H9 (cell line): ENCODE measurements around the gene CCDC69. TPM values are rescaled to one million over a fixed set of nuclear protein-coding genes. Genes with fewer than 3 reads are reported as not detected.

Source experiments
- DNase-seq: peaks from one replicate; pipeline ENCODE4 v3.0.0-alpha.2; 2017
- H2AFZ ChIP-seq: one replicate; pipeline ENCODE4 v1.6.1; 2013; ENCODE audit warnings: mild to moderate bottlenecking, low read length, control low read depth, moderate library complexity
- H2AK5ac ChIP-seq: 2 replicates; pipeline ENCODE4 v1.6.1; 2013; ENCODE audit warnings: low read length, control low read depth, mixed read lengths; ENCODE audit not compliant: insufficient read length
- H2BK120ac ChIP-seq: one replicate; pipeline ENCODE4 v1.6.1; 2013; ENCODE audit warnings: low read depth, mild to moderate bottlenecking, low read length, control low read depth, inconsistent platforms; ENCODE audit not compliant: poor library complexity, severe bottlenecking
- H2BK12ac ChIP-seq: 2 replicates; pipeline ENCODE4 v1.6.1; 2013; ENCODE audit warnings: low read length, control low read depth, mixed read lengths, low read depth; ENCODE audit not compliant: insufficient read length
- H2BK15ac ChIP-seq: 2 replicates; pipeline ENCODE4 v1.6.1; 2013; ENCODE audit warnings: low read depth, low read length, control low read depth
- H2BK20ac ChIP-seq: one replicate; pipeline ENCODE4 v1.6.1; 2013; ENCODE audit warnings: low read depth, mild to moderate bottlenecking, low read length, control low read depth, inconsistent platforms; ENCODE audit not compliant: poor library complexity, severe bottlenecking
- H2BK5ac ChIP-seq: 2 replicates; pipeline ENCODE4 v1.6.1; 2013; ENCODE audit warnings: low read length, control low read depth, mixed read lengths; ENCODE audit not compliant: insufficient read length
- H3K14ac ChIP-seq: 2 replicates; pipeline ENCODE4 v1.6.1; 2013; ENCODE audit warnings: low read length, control low read depth; ENCODE audit not compliant: insufficient read depth
- H3K18ac ChIP-seq: 2 replicates; pipeline ENCODE4 v1.6.1; 2013; ENCODE audit warnings: low read depth, mild to moderate bottlenecking, mixed read lengths, low read length, control low read depth; ENCODE audit not compliant: insufficient read length
- H3K23ac ChIP-seq: 2 replicates; pipeline ENCODE4 v1.6.1; 2013; ENCODE audit warnings: low read length, control low read depth, mixed read lengths, low read depth; ENCODE audit not compliant: insufficient read length
- H3K23me2 ChIP-seq: 2 replicates; pipeline ENCODE4 v1.6.1; 2013; ENCODE audit warnings: low read depth, mild to moderate bottlenecking, mixed read lengths, low read length, control low read depth; ENCODE audit not compliant: insufficient read length, poor library complexity, severe bottlenecking
- H3K27ac ChIP-seq: 2 replicates; pipeline ENCODE4 v1.5.1; 2013; ENCODE audit warnings: low read length, control low read depth, mixed read lengths, low read depth; ENCODE audit not compliant: insufficient read length
- H3K27me3 ChIP-seq: 2 replicates; pipeline ENCODE4 v1.6.1; 2013; ENCODE audit warnings: low read length, control low read depth, inconsistent platforms; ENCODE audit not compliant: insufficient read depth
- H3K4ac ChIP-seq: 2 replicates; pipeline ENCODE4 v1.6.1; 2013; ENCODE audit warnings: low read depth, mild to moderate bottlenecking, control low read depth, inconsistent platforms, low read length, moderate library complexity
- H3K4me1 ChIP-seq: 2 replicates; pipeline ENCODE4 v1.6.1; 2013; ENCODE audit warnings: low read length, control low read depth, inconsistent platforms; ENCODE audit not compliant: insufficient read depth
- H3K4me2 ChIP-seq: 2 replicates; pipeline ENCODE4 v1.6.1; 2013; ENCODE audit warnings: low read length, control low read depth, mixed read lengths; ENCODE audit not compliant: insufficient read length, insufficient read depth
- H3K56ac ChIP-seq: 2 replicates; pipeline ENCODE4 v1.6.1; 2013; ENCODE audit warnings: low read depth, mild to moderate bottlenecking, mixed read lengths, low read length, control low read depth; ENCODE audit not compliant: insufficient read length
- H3K79me1 ChIP-seq: 2 replicates; pipeline ENCODE4 v1.6.1; 2013; ENCODE audit warnings: low read depth, mild to moderate bottlenecking, moderate library complexity, low read length, control low read depth, inconsistent platforms; ENCODE audit not compliant: insufficient read depth, poor library complexity, severe bottlenecking
- H3K79me2 ChIP-seq: 2 replicates; pipeline ENCODE4 v1.6.1; 2013; ENCODE audit warnings: low read length, control low read depth, inconsistent platforms; ENCODE audit not compliant: insufficient read depth
- H3K9ac ChIP-seq: 2 replicates; pipeline ENCODE4 v1.6.1; 2013; ENCODE audit warnings: low read length, control low read depth, mixed read lengths; ENCODE audit not compliant: insufficient read length; ENCODE audit errors: extremely low read depth
- H3K9me3 ChIP-seq: one replicate; pipeline ENCODE4 v1.6.1; 2013; ENCODE audit warnings: low read depth, low read length, inconsistent platforms; ENCODE audit not compliant: control insufficient read depth
- H3T11ph ChIP-seq: one replicate; pipeline ENCODE4 v1.6.1; 2013; ENCODE audit warnings: mild to moderate bottlenecking, low read length, control low read depth, inconsistent platforms
- H4K20me1 ChIP-seq: one replicate; pipeline ENCODE4 v1.6.1; 2013; ENCODE audit not compliant: control insufficient read depth, insufficient read length, insufficient read depth
- H4K5ac ChIP-seq: 2 replicates; pipeline ENCODE4 v1.6.1; 2013; ENCODE audit warnings: low read depth, mild to moderate bottlenecking, mixed read lengths, low read length, control low read depth; ENCODE audit not compliant: insufficient read length
- H4K8ac ChIP-seq: replicated peaks from 2 replicates; pipeline ENCODE4 v1.6.1; 2013; ENCODE audit warnings: low read length, control low read depth, mixed read lengths, low read depth; ENCODE audit not compliant: insufficient read length
- H4K91ac ChIP-seq: 2 replicates; pipeline ENCODE4 v1.6.1; 2013; ENCODE audit warnings: low read depth, mild to moderate bottlenecking, moderate library complexity, mixed read lengths, low read length, control low read depth; ENCODE audit not compliant: insufficient read length
- H3K27ac Mint-ChIP-seq, 3 experiments: 2 replicates in 2 of 3; 3 replicates in 1 of 3; pipeline ENCODE4 v1.8.0; 2020 to 2021; ENCODE audit warnings: mixed read lengths in 3 of 3, mild to moderate bottlenecking in 1 of 3, moderate library complexity in 1 of 3
- H3K27me3 Mint-ChIP-seq: 2 replicates; pipeline ENCODE4 v1.8.0; 2021; ENCODE audit warnings: low read depth, mild to moderate bottlenecking, moderate library complexity, mixed read lengths
- H3K36me3 Mint-ChIP-seq, 3 experiments: 2 replicates in 2 of 3; 3 replicates in 1 of 3; pipeline ENCODE4 v1.8.0; 2020 to 2021; ENCODE audit warnings: low read depth in 3 of 3, mixed read lengths in 3 of 3; ENCODE audit not compliant: insufficient read depth in 1 of 3
- H3K4me1 Mint-ChIP-seq, 2 experiments: 2 replicates each; pipeline ENCODE4 v1.8.0; 2020; ENCODE audit warnings: mixed read lengths in 2 of 2
- H3K4me3 Mint-ChIP-seq, 2 experiments: 2 replicates in 1 of 2; 3 replicates in 1 of 2; pipeline ENCODE4 v1.8.0; 2020 to 2021; ENCODE audit warnings: mild to moderate bottlenecking in 2 of 2, mixed read lengths in 2 of 2, moderate library complexity in 1 of 2
- H3K9me3 Mint-ChIP-seq, 2 experiments: 2 replicates in 1 of 2; 3 replicates in 1 of 2; pipeline ENCODE4 v1.8.0; 2020; ENCODE audit warnings: mild to moderate bottlenecking in 2 of 2, mixed read lengths in 2 of 2, moderate library complexity in 1 of 2
- CTCF ChIP-seq: fragments of 200-600 bp; sonication (generic); conservative IDR thresholded peaks from 3 replicates; pipeline ENCODE4 v1.8.0; 2021; ENCODE audit warnings: antibody characterized with exemption, mild to moderate bottlenecking
- WGBS: extraction: QIAGEN DNeasy Blood & Tissue Kit; methylation state at CpG from one replicate; pipeline ENCODE4 v1.1.7; 2013; ENCODE audit warnings: missing lambda C conversion rate, low lambda C conversion rate, mixed read lengths; ENCODE audit not compliant: insufficient read length; ENCODE audit errors: extremely low coverage; 5-methylcytosine and 5-hydroxymethylcytosine counted together
- total RNA-seq: library from RNA; stranded (reverse); gene quantifications from 2 replicates; pipeline ENCODE4 v1.2.1, GENCODE V29; 2021

Gene CCDC69
- total RNA-seq, 1 experiment from 2014 or later, result 5.3 TPM

- H2BK5ac ChIP-seq, result no peak overlapping the region
- no peak overlapping the region for H4K5ac ChIP-seq
- H3K4me1 ChIP-seq, result peaks cover 2% of the 10 kb centered on the region; the same call in 1 of the 2 replicates
- no peak overlapping the region for H2BK120ac ChIP-seq
- Mint-ChIP-seq H3K27ac (no peak overlapping the region), H3K9me3 (peaks cover 6% of the 10 kb centered on the region in 2 experiments; a peak in 3 of 5 replicates), H3K4me3 (no peak overlapping the region), H3K27me3 (peaks cover 5% of the 10 kb centered on the region), H3K4me1 (peaks cover 18 to 35% of the 10 kb centered on the region in 2 experiments), H3K36me3 (peaks cover 0 to 6% (median 0%) of the 10 kb centered on the region in 3 experiments; a peak in 1 of 7 replicates)
- no peak overlapping the region for H4K91ac ChIP-seq
- no peak overlapping the region for H3K23ac ChIP-seq
- no peaks in the 10 kb centered on the region for H3K9me3 ChIP-seq
- no peak overlapping the region for H2BK12ac ChIP-seq
- TF ChIP-seq CTCF, result peak; percentile 71
- no peak overlapping the region for H3K18ac ChIP-seq
- H3K4ac ChIP-seq, result no peak overlapping the region
- no CpG with 5 or more reads among the region's 17 CpGs for WGBS
- H3K23me2 ChIP-seq, result no peaks in the 10 kb centered on the region
- no peaks in the 10 kb centered on the region for H3K27me3 ChIP-seq
- H2BK15ac ChIP-seq, result no peak overlapping the region
- DNase-seq, result peak; percentile 58
- H2BK20ac ChIP-seq, result no peak overlapping the region
- no peaks in the 10 kb centered on the region for H3K79me2 ChIP-seq
- no peak overlapping the region for H2AFZ ChIP-seq
- H3K56ac ChIP-seq, result no peak overlapping the region
- no peak overlapping the region for H2AK5ac ChIP-seq
- H3K14ac ChIP-seq, result no peak overlapping the region
- H4K8ac ChIP-seq, result no peak overlapping the region
- H3T11ph ChIP-seq, result no peak overlapping the region
- no peak overlapping the region for H3K9ac ChIP-seq
- no peak overlapping the region for H3K27ac ChIP-seq
- no peak overlapping the region for H3K4me2 ChIP-seq
- H4K20me1 ChIP-seq, result no peaks in the 10 kb centered on the region
- H3K79me1 ChIP-seq, result no peaks in the 10 kb centered on the region
These were observed 15.5 kb upstream of the CCDC69 start for GRCh38 chr5:151239237-151239861.
